ENCODE results near the gene DHX36.

DHX36 gene

GRCh38 chr3:154241496-154241895 lies 82.8 kb downstream of the DHX36 start:
- no peak for DNase-seq (ENCODE audit: low spot score)
- TF ChIP-seq CTCF (IDR thresholded peaks at IDR 0.05; ENCODE audit: extremely low read depth, insufficient read depth, missing control alignments) = no peak
- in situ Hi-C loops (cut with MboI; ENCODE audit: low pct_unique_long_range_greater_than_20kb, low sequenced_read_pairs, unreplicated experiment) = no loop called here

- DNase-seq (ENCODE audit: low spot score) = no peak
- TF ChIP-seq CTCF (IDR thresholded peaks at IDR 0.05; ENCODE audit: extremely low read depth, insufficient read depth, missing control alignments) = no peak
- in situ Hi-C loops (cut with MboI; ENCODE audit: low pct_unique_long_range_greater_than_20kb, low sequenced_read_pairs, unreplicated experiment) = no loop called here
Observed at GRCh38 chr3:154240235-154240634, 84.1 kb downstream of the DHX36 start.

GRCh38 chr3:154236331-154236730 lies 88.0 kb downstream of the DHX36 start:
- in situ Hi-C loops (cut with MboI; ENCODE audit: low pct_unique_long_range_greater_than_20kb, low sequenced_read_pairs, unreplicated experiment) = no loop called here
- no peak for DNase-seq (ENCODE audit: low spot score)
- TF ChIP-seq CTCF (IDR thresholded peaks at IDR 0.05; ENCODE audit: extremely low read depth, insufficient read depth, missing control alignments) = no peak

- in situ Hi-C loops (cut with MboI; ENCODE audit: low pct_unique_long_range_greater_than_20kb, low sequenced_read_pairs, unreplicated experiment) = no loop called here
- no peak for TF ChIP-seq CTCF (IDR thresholded peaks at IDR 0.05; ENCODE audit: extremely low read depth, insufficient read depth, missing control alignments)
- DNase-seq (ENCODE audit: low spot score) = no peak
Observed at GRCh38 chr3:154235330-154235729, 89.0 kb downstream of the DHX36 start.

GRCh38 chr3:154229217-154229590 lies 95.1 kb downstream of the DHX36 start:
- no peak for DNase-seq (ENCODE audit: low spot score)
- in situ Hi-C loops (cut with MboI; ENCODE audit: low pct_unique_long_range_greater_than_20kb, low sequenced_read_pairs, unreplicated experiment) = no loop called here
- TF ChIP-seq CTCF (IDR thresholded peaks at IDR 0.05; ENCODE audit: extremely low read depth, insufficient read depth, missing control alignments) = no peak

GRCh38 chr3:154228561-154229216 lies 95.6 kb downstream of the DHX36 start:
- in situ Hi-C loops (cut with MboI; ENCODE audit: low pct_unique_long_range_greater_than_20kb, low sequenced_read_pairs, unreplicated experiment) = no loop called here
- TF ChIP-seq CTCF (IDR thresholded peaks at IDR 0.05; ENCODE audit: extremely low read depth, insufficient read depth, missing control alignments) = no peak
- DNase-seq (ENCODE audit: low spot score) = no peak
